Small intestine (tissue), 7 donors: Measurements from ENCODE around the gene SEPTIN10. TPM values are rescaled to one million over a fixed set of nuclear protein-coding genes. Genes with fewer than 3 reads are reported as not detected.

Source experiments
- DNase-seq, 2 donors: peaks; one replicate each; pipeline versions ENCODE4 v3.0.0 to v3.0.0-alpha.2; 2013
- FAIRE-seq: peaks from 2 replicates; lab custom pipeline; 2012; peaks lifted over from hg19 to GRCh38; lab: Jason Lieb, UNC
- H3K27ac ChIP-seq, 3 donors: one replicate each; pipeline ENCODE4 v1.5.1; 2013; ENCODE audit warnings: low read length in 2 of 3, mild to moderate bottlenecking in 2 of 3, control low read depth in 1 of 3, inconsistent platforms in 1 of 3, low read depth in 1 of 3, moderate library complexity in 1 of 3
- H3K27me3 ChIP-seq, 3 donors: one replicate each; pipeline ENCODE4 v1.6.1; 2013; ENCODE audit warnings: low read length in 3 of 3, inconsistent platforms in 1 of 3; ENCODE audit not compliant: control insufficient read depth in 3 of 3, insufficient read depth in 3 of 3
- H3K36me3 ChIP-seq, 3 donors: one replicate each; pipeline ENCODE4 v1.6.1; 2013; ENCODE audit warnings: low read length in 3 of 3, inconsistent platforms in 1 of 3, low read depth in 1 of 3, mild to moderate bottlenecking in 1 of 3, moderate library complexity in 1 of 3; ENCODE audit not compliant: control insufficient read depth in 3 of 3, insufficient read depth in 2 of 3
- H3K4me1 ChIP-seq, 3 donors: one replicate each; pipeline ENCODE4 v1.6.1; 2013; ENCODE audit warnings: low read length in 2 of 3, inconsistent platforms in 1 of 3, low read depth in 1 of 3, mild to moderate bottlenecking in 1 of 3, moderate library complexity in 1 of 3; ENCODE audit not compliant: control insufficient read depth in 3 of 3, insufficient read depth in 2 of 3
- H3K4me3 ChIP-seq, 3 donors: one replicate each; pipeline ENCODE4 v1.5.1; 2013; ENCODE audit warnings: low read length in 3 of 3, control low read depth in 1 of 3, inconsistent platforms in 1 of 3, low read depth in 1 of 3, mild to moderate bottlenecking in 1 of 3, moderate library complexity in 1 of 3
- H3K9me3 ChIP-seq, 2 donors: one replicate each; pipeline ENCODE4 v1.6.1; 2013; ENCODE audit warnings: low read depth in 1 of 2, low read length in 1 of 2; ENCODE audit not compliant: control insufficient read depth in 2 of 2, insufficient read depth in 1 of 2
- WGBS, 3 donors: extraction: QIAGEN DNeasy Blood & Tissue Kit; methylation state at CpG; one replicate each; pipeline ENCODE4 v1.1.7; 2013; 5-methylcytosine and 5-hydroxymethylcytosine counted together
- polyA plus RNA-seq, 4 donors: library from polyadenylated mRNA; stranded (reverse) in 3 of 4; unstranded in 1 of 4; fragments of 200-250 nt in 3 of 4; fragments of 120-200 nt in 1 of 4; gene quantifications; one replicate each; pipeline versions ENCODE4 v1.2.1 to v1.2.3, GENCODE V29; 2013
- donor health status: healthy with polysubstance abuse.
- donor health status: control.
- donor health status: control.
- donor health status: Bipolar disorder and iron deficiency.
- donor health status: healthy.

SEPTIN10 gene
- polyA plus RNA-seq, 4 donors, result 24.0 to 50.9 (median 28.8) TPM

- no peak for FAIRE-seq
- 71 to 79% (median 72%) methylated on average over 5 of the region's 5 CpGs for WGBS, 3 donors
- H3K27ac ChIP-seq, result no peak overlapping the region
These were observed 110.6 kb downstream of the SEPTIN10 start for GRCh38 chr2:109503191-109503590.

GRCh38 chr2:109501461-109501860, 112.3 kb downstream of the SEPTIN10 start:
- peaks cover 0 to 8% of the 10 kb centered on the region in 2 donors for H3K9me3 ChIP-seq
- H3K27me3 ChIP-seq, result no peaks in the 10 kb centered on the region
- DNase-seq, result no peak
- WGBS, 3 donors, result 90 to 92% (median 91%) methylated on average over 21 of the region's 21 CpGs
- no peak overlapping the region for H3K27ac ChIP-seq
- H3K36me3 ChIP-seq, result no peaks in the 10 kb centered on the region
- no peak overlapping the region for H3K4me3 ChIP-seq
- H3K4me1 ChIP-seq, result no peaks in the 10 kb centered on the region
- no peak for FAIRE-seq

More at GRCh38 chr2:109503191-109503590, 110.6 kb downstream of the SEPTIN10 start:
- peaks cover 0 to 8% of the 10 kb centered on the region in 2 donors for H3K9me3 ChIP-seq
- no peaks in the 10 kb centered on the region for H3K36me3 ChIP-seq
- DNase-seq, result no peak
- H3K4me1 ChIP-seq, result no peaks in the 10 kb centered on the region
- no peak overlapping the region for H3K4me3 ChIP-seq
- no peaks in the 10 kb centered on the region for H3K27me3 ChIP-seq

- FAIRE-seq (no peak), DNase-seq (no peak)
- no peak overlapping the region for H3K27ac ChIP-seq
- no peaks in the 10 kb centered on the region for H3K27me3 ChIP-seq
- no peaks in the 10 kb centered on the region for H3K36me3 ChIP-seq
- peaks cover 0 to 5% of the 10 kb centered on the region in 2 donors for H3K9me3 ChIP-seq
- WGBS, 3 donors, result 90 to 93% (median 90%) methylated on average over 8 of the region's 8 CpGs
- H3K4me3 ChIP-seq, result no peak overlapping the region
- H3K4me1 ChIP-seq, result no peaks in the 10 kb centered on the region
These were observed 112.9 kb downstream of the SEPTIN10 start for GRCh38 chr2:109500910-109501309.

GRCh38 chr2:109499566-109499965, 114.2 kb downstream of the SEPTIN10 start:
- DNase-seq (peak; percentile 47 to 65), FAIRE-seq (no peak)
- no peaks in the 10 kb centered on the region for H3K27me3 ChIP-seq
- H3K27ac ChIP-seq, result no peak overlapping the region
- H3K9me3 ChIP-seq, result no peaks in the 10 kb centered on the region
- H3K4me1 ChIP-seq, result peaks cover 0 to 6% (median 0%) of the 10 kb centered on the region in 3 donors
- no peaks in the 10 kb centered on the region for H3K36me3 ChIP-seq
- 26 to 37% (median 27%) methylated on average over 5 of the region's 5 CpGs for WGBS, 3 donors
- H3K4me3 ChIP-seq, result no peak overlapping the region

GRCh38 chr2:109498906-109499305, 114.9 kb downstream of the SEPTIN10 start:
- no peak overlapping the region for H3K27ac ChIP-seq
- H3K9me3 ChIP-seq, result no peaks in the 10 kb centered on the region
- H3K36me3 ChIP-seq, result no peaks in the 10 kb centered on the region
- FAIRE-seq (no peak), DNase-seq (no peak)
- no peak overlapping the region for H3K4me3 ChIP-seq
- H3K4me1 ChIP-seq, result peaks cover 0 to 9% (median 0%) of the 10 kb centered on the region in 3 donors
- H3K27me3 ChIP-seq, result no peaks in the 10 kb centered on the region
- 83 to 85% (median 85%) methylated on average over 15 of the region's 15 CpGs for WGBS, 3 donors

GRCh38 chr2:109497911-109498870, 115.6 kb downstream of the SEPTIN10 start:
- 44 to 54% (median 48%) methylated on average over 19 of the region's 19 CpGs for WGBS, 3 donors
- DNase-seq, result peak in 1 of 2 donors; percentile 23
- peaks cover 0 to 9% (median 0%) of the 10 kb centered on the region in 3 donors for H3K4me1 ChIP-seq
- H3K36me3 ChIP-seq, result no peaks in the 10 kb centered on the region
- H3K9me3 ChIP-seq, result no peaks in the 10 kb centered on the region
- no peaks in the 10 kb centered on the region for H3K27me3 ChIP-seq
- H3K27ac ChIP-seq, result no peak overlapping the region
- no peak for FAIRE-seq
- no peak overlapping the region for H3K4me3 ChIP-seq

GRCh38 chr2:109497463-109497862, 116.3 kb downstream of the SEPTIN10 start:
- Histone ChIP-seq H3K4me3 (no peak overlapping the region), H3K9me3 (peaks cover 0 to 3% of the 10 kb centered on the region in 2 donors), H3K27ac (no peak overlapping the region), H3K36me3 (no peaks in the 10 kb centered on the region), H3K4me1 (peaks cover 0 to 9% (median 0%) of the 10 kb centered on the region in 3 donors), H3K27me3 (no peaks in the 10 kb centered on the region)
- 36 to 61% (median 50%) methylated on average over 8 of the region's 8 CpGs for WGBS, 3 donors
- DNase-seq (no peak), FAIRE-seq (no peak)

GRCh38 chr2:109494351-109494750, 119.4 kb downstream of the SEPTIN10 start:
- WGBS, 3 donors, result 11 to 61% (median 38%) methylated on average over 3 of the region's 3 CpGs
- no peak overlapping the region for H3K4me3 ChIP-seq
- H3K36me3 ChIP-seq, result no peaks in the 10 kb centered on the region
- H3K9me3 ChIP-seq, result peaks cover 0 to 3% of the 10 kb centered on the region in 2 donors
- peaks cover 0 to 9% (median 0%) of the 10 kb centered on the region in 3 donors for H3K4me1 ChIP-seq
- FAIRE-seq (no peak), DNase-seq (peak; percentile 56 to 87)
- H3K27me3 ChIP-seq, result no peaks in the 10 kb centered on the region
- H3K27ac ChIP-seq, result no peak overlapping the region
